Upper lobe of left lung (tissue), 6 donors: Measurements from ENCODE around the gene MAPK8IP3. TPM values are rescaled to one million over a fixed set of nuclear protein-coding genes. Genes with fewer than 3 reads are reported as not detected.
"Not testable (repeated sequence)": the region's sequence is repeated elsewhere in the genome, so short reads cannot be mapped to it uniquely, and the experiment has no call there.

Experiments
- ATAC-seq, 2 donors: fragments of 200-7000 bp; cut with Tn5 transposase; one replicate each; pipeline ENCODE4 v1.9.1; 2022; ENCODE audit warnings: mild to moderate bottlenecking in 2 of 2, moderate library complexity in 2 of 2; ENCODE audit not compliant: low FRiP score in 2 of 2
- DNase-seq, 2 donors: peaks; one replicate each; pipeline ENCODE4 v3.0.0-alpha.2; 2019 to 2020
- H3K27ac ChIP-seq, 4 donors: fragments of 200-600 bp; sonication (generic); one replicate each; pipeline ENCODE4 v1.5.1; 2016 to 2019
- H3K27me3 ChIP-seq, 4 donors: fragments of 200-600 bp; sonication (generic); one replicate each; pipeline ENCODE4 v1.5.1; 2017 to 2019
- H3K36me3 ChIP-seq, 4 donors: fragments of 200-600 bp; sonication (generic); one replicate each; pipeline ENCODE4 v1.5.1; 2016 to 2019
- H3K4me1 ChIP-seq, 4 donors: fragments of 200-600 bp; sonication (generic); one replicate each; pipeline ENCODE4 v1.5.1; 2018 to 2019
- H3K4me3 ChIP-seq, 4 donors: fragments of 200-600 bp; sonication (generic); one replicate each; pipeline ENCODE4 v1.5.1; 2017 to 2019; ENCODE audit warnings: mild to moderate bottlenecking in 2 of 4, moderate library complexity in 1 of 4
- H3K9me3 ChIP-seq, 4 donors: fragments of 200-600 bp; sonication (generic); one replicate each; pipeline ENCODE4 v1.5.1; 2018 to 2019
- EP300 ChIP-seq, 4 donors: sonication (generic); formaldehyde crosslinking; IDR thresholded peaks; one replicate each; pipeline ENCODE4 v1.5.1; 2017; ENCODE audit warnings: antibody characterized with exemption in 4 of 4, control low read depth in 2 of 4
- POLR2A ChIP-seq, 4 donors: fragments of 450-650 bp; IDR thresholded peaks; one replicate each; pipeline ENCODE4 v1.5.1; 2016 to 2017; ENCODE audit warnings: antibody characterized with exemption in 4 of 4, mild to moderate bottlenecking in 2 of 4
- POLR2AphosphoS5 ChIP-seq, 2 donors: sonication (generic); formaldehyde crosslinking; IDR thresholded peaks; one replicate each; pipeline ENCODE4 v1.5.1; 2017; ENCODE audit warnings: antibody characterized with exemption in 2 of 2
- WGBS, 2 donors: methylation state at CpG; one replicate each; pipeline ENCODE4 v1.1.5; 2017 to 2018; 5-methylcytosine and 5-hydroxymethylcytosine counted together
- total RNA-seq, 6 donors: library from RNA; depleted of rRNA in 4 of 6; stranded (reverse); fragments of >200 nt in 4 of 6; gene quantifications; one replicate each; pipeline versions ENCODE4 v1.1.0 to v1.2.1, GENCODE V29; 2016 to 2021
- TF ChIP-seq, protein P1 (sequence below), 6 experiments: fragments of 450-650 bp in 4 of 6; fragments of 200-600 bp in 2 of 6; sonication (generic) in 2 of 6; IDR thresholded peaks; one replicate each; pipeline ENCODE4 v1.5.1; 2016 to 2019; ENCODE audit warnings: antibody characterized with exemption in 6 of 6
- donor health status: DM: no; HTN: no; CAD: no; lungs with moderate emphysema.
- donor health status: DM: no; HTN: yes; CAD: no; lungs with severe emphysema.

Gene MAPK8IP3
- total RNA-seq, 6 donors from 2014 or later: 46.4 to 505 (median 71.9) TPM

DNA sequence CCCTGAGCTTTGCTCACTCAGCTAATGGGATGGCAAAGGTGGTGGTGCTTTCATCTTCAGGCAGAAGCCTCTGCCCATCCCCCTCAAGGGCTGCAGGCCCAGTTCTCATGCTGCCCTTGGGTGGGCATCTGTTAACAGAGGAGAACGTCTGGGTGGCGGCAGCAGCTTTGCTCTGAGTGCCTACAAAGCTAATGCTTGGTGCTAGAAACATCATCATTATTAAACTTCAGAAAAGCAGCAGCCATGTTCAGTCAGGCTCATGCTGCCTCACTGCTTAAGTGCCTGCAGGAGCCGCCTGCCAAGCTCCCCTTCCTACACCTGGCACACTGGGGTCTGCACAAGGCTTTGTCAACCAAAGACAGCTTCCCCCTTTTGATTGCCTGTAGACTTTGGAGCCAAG is 5.7 kb upstream of the MAPK8IP3 start:
- TF ChIP-seq POLR2A (IDR thresholded peaks at IDR 0.05) (no peak), POLR2AphosphoS5 (IDR thresholded peaks at IDR 0.05) (no peak), EP300 (IDR thresholded peaks at IDR 0.05) (no peak)
- TF ChIP-seq, protein P1, sequence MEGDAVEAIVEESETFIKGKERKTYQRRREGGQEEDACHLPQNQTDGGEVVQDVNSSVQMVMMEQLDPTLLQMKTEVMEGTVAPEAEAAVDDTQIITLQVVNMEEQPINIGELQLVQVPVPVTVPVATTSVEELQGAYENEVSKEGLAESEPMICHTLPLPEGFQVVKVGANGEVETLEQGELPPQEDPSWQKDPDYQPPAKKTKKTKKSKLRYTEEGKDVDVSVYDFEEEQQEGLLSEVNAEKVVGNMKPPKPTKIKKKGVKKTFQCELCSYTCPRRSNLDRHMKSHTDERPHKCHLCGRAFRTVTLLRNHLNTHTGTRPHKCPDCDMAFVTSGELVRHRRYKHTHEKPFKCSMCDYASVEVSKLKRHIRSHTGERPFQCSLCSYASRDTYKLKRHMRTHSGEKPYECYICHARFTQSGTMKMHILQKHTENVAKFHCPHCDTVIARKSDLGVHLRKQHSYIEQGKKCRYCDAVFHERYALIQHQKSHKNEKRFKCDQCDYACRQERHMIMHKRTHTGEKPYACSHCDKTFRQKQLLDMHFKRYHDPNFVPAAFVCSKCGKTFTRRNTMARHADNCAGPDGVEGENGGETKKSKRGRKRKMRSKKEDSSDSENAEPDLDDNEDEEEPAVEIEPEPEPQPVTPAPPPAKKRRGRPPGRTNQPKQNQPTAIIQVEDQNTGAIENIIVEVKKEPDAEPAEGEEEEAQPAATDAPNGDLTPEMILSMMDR (IDR thresholded peaks at IDR 0.05): no peak
- no peak for DNase-seq
- 89% methylated on average over 3 of the region's 3 CpGs; no CpG with 5 or more reads in 1 of the 2 donors for WGBS, 2 donors
- Histone ChIP-seq H3K4me3 (no peak overlapping the region), H3K4me1 (peaks cover 5 to 8% (median 6%) of the 10 kb centered on the region in 4 donors), H3K9me3 (no peaks in the 10 kb centered on the region), H3K27ac (no peak overlapping the region), H3K36me3 (peaks cover 0 to 43% (median 28%) of the 10 kb centered on the region in 4 donors), H3K27me3 (no peaks in the 10 kb centered on the region)
- ATAC-seq: no peak

DNA sequence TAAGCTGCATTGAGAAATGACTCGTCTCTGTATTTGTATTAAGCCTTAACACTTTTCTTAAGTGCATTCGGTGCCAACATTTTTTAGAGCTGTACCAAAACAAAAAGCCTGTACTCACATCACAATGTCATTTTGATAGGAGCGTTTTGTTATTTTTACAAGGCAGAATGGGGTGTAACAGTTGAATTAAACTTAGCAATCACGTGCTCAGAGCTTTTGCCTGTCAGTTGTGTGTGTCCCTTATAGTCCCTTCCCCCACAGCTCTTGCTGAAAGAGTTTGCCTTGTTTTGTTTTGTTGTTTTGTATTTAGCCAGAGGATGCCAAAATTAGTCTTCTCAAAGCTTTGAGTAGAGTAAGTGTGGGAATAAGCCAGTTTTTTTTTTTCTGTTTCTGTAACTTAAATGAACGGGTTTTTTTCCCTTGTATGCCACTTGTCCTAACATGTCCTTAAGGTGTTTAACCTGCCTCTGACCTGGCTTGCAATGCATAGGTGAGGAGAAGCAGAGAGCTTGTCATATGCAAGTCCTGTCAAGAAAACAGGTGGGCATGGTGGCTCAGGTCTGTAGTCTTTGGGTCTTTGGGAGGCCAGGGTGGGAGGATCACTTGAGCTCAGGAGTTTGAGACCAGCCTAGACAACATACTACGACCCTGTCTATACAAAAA is 4.6 kb upstream of the MAPK8IP3 start:
- DNase-seq (no peak), ATAC-seq (no peak)
- no peak overlapping the region for H3K27ac ChIP-seq
- 79 to 89% methylated on average over 6 of the region's 6 CpGs for WGBS, 2 donors
- peaks cover 0 to 43% (median 27%) of the 10 kb centered on the region in 4 donors for H3K36me3 ChIP-seq
- no peaks in the 10 kb centered on the region for H3K27me3 ChIP-seq
- TF ChIP-seq POLR2AphosphoS5 (IDR thresholded peaks at IDR 0.05): no peak
- no peak for TF ChIP-seq EP300 (IDR thresholded peaks at IDR 0.05)
- TF ChIP-seq POLR2A (IDR thresholded peaks at IDR 0.05): no peak
- TF ChIP-seq, protein P1 (IDR thresholded peaks at IDR 0.05): no peak
- H3K4me3 ChIP-seq: no peak overlapping the region
- peaks cover 5 to 8% (median 6%) of the 10 kb centered on the region in 4 donors for H3K4me1 ChIP-seq
- H3K9me3 ChIP-seq: no peaks in the 10 kb centered on the region

- peaks cover 23 to 35% (median 26%) of the 10 kb centered on the region in 4 donors for H3K4me1 ChIP-seq
- peak overlapping the region; percentile 67 to 89 (median 79) for H3K4me3 ChIP-seq
- DNase-seq (peak in 1 of 2 donors; percentile 53), ATAC-seq (peak; percentile 52 to 66)
- H3K9me3 ChIP-seq, H3K27me3 ChIP-seq: not testable (repeated sequence)
- H3K36me3 ChIP-seq: peaks cover 0 to 15% (median 9%) of the 10 kb centered on the region in 4 donors
- H3K27ac ChIP-seq: peak overlapping the region; percentile 89 to 97 (median 92)
- 0 to 1% methylated on average over 14 to 16 of the region's 16 CpGs for WGBS, 2 donors
Measured at GRCh38 chr16:1705324-1705687, 689 bp upstream of the MAPK8IP3 start.

DNA sequence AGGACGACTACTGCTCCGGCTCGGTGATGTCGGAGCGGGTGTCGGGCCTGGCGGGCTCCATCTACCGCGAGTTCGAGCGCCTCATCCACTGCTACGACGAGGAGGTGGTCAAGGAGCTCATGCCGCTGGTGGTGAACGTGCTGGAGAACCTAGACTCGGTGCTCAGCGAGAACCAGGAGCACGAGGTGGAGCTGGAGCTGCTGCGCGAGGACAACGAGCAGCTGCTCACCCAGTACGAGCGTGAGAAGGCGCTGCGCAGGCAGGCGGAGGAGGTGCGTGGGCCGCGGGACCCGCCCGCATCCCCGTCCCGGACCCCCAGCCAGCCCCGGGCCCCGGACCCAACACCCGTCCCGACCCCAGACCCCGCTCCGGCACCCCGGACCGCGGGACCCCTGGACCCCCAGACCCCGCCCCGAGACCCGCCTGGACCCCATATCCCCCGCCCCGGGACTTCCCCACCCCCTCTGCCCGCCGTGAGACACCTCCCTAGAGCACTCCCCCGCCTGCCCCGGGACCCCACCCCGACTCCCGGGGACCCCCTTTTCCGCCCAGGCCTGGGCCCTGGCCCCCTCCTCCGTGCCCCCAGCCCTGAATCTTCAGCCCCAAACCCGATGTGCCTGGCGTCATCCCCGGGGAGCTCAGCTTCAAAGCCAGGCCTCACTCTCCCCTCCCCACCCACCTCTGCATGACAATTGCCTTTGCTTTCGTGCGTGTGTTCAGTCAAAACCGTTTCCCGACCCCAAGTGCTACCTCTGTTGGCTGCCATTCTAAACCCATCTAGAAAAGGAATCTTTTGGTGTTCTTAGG is 594 bp downstream of the MAPK8IP3 start:
- no peak for TF ChIP-seq POLR2AphosphoS5 (IDR thresholded peaks at IDR 0.05)
- no peak for TF ChIP-seq EP300 (IDR thresholded peaks at IDR 0.05)
- TF ChIP-seq, protein P1 (IDR thresholded peaks at IDR 0.05): no peak
- TF ChIP-seq POLR2A (IDR thresholded peaks at IDR 0.05): no peak
- H3K4me1 ChIP-seq: peaks cover 23 to 35% (median 26%) of the 10 kb centered on the region in 4 donors
- H3K27ac ChIP-seq: peak overlapping the region; percentile 89 to 97 (median 92)
- H3K4me3 ChIP-seq: peak overlapping the region; percentile 67 to 89 (median 87)
- H3K27me3 ChIP-seq: no peaks in the 10 kb centered on the region
- DNase-seq (peak in 1 of 2 donors; percentile 89), ATAC-seq (peak in 1 of 2 donors; percentile 41)
- H3K9me3 ChIP-seq: no peaks in the 10 kb centered on the region
- 0% methylated on average over 7 to 41 of the region's 62 CpGs for WGBS, 2 donors
- H3K36me3 ChIP-seq: peaks cover 0 to 5% (median 4%) of the 10 kb centered on the region in 4 donors

- ATAC-seq: no peak
- H3K4me3 ChIP-seq: peak overlapping the region; percentile 67 to 89 (median 87)
- H3K27ac ChIP-seq: peak overlapping the region; percentile 89 to 97 (median 92)
- no peaks in the 10 kb centered on the region for H3K9me3 ChIP-seq
- TF ChIP-seq, protein P1 (IDR thresholded peaks at IDR 0.05): no peak
- TF ChIP-seq POLR2A (IDR thresholded peaks at IDR 0.05) (no peak), POLR2AphosphoS5 (IDR thresholded peaks at IDR 0.05) (no peak), EP300 (IDR thresholded peaks at IDR 0.05) (no peak)
- peaks cover 23 to 37% (median 26%) of the 10 kb centered on the region in 4 donors for H3K4me1 ChIP-seq
- H3K36me3 ChIP-seq: peaks cover 0 to 4% (median 2%) of the 10 kb centered on the region in 4 donors
- H3K27me3 ChIP-seq: no peaks in the 10 kb centered on the region
- DNase-seq: no peak
- 17 to 30% methylated on average over 13 to 16 of the region's 16 CpGs for WGBS, 2 donors
Measured at GRCh38 chr16:1707193-1707790, 1.3 kb downstream of the MAPK8IP3 start.
